HUES6 (cell line): ENCODE data around the gene MDFI.

ENCODE experiments used
- H3K27ac ChIP-seq: 2 replicates; pipeline ENCODE4 v1.7.0; 2013; ENCODE audit warnings: low read depth, mild to moderate bottlenecking, low read length, inconsistent platforms
- H3K27me3 ChIP-seq: 2 replicates; pipeline ENCODE4 v1.6.1; 2013; ENCODE audit warnings: low read length; ENCODE audit not compliant: control insufficient read depth, insufficient read depth
- H3K36me3 ChIP-seq: 2 replicates; pipeline ENCODE4 v1.6.1; 2013; ENCODE audit warnings: low read length; ENCODE audit not compliant: control insufficient read depth, insufficient read depth
- H3K4me1 ChIP-seq: 2 replicates; pipeline ENCODE4 v1.6.1; 2013; ENCODE audit warnings: low read length; ENCODE audit not compliant: control insufficient read depth, insufficient read depth
- H3K4me3 ChIP-seq: 2 replicates; pipeline ENCODE4 v1.5.1; 2013; ENCODE audit warnings: low read depth, low read length
- H3K9ac ChIP-seq: one replicate; pipeline ENCODE4 v1.6.1; 2013; ENCODE audit warnings: mild to moderate bottlenecking, low read length
- H3K9me3 ChIP-seq: 2 replicates; pipeline ENCODE4 v1.6.1; 2013; ENCODE audit warnings: low read depth, low read length; ENCODE audit not compliant: control insufficient read depth, insufficient read depth

The MDFI gene

GRCh38 chr6:41692080-41692675 lies 53.9 kb downstream of the MDFI start:
- Histone ChIP-seq H3K27ac (no peak overlapping the region), H3K27me3 (no peaks in the 10 kb centered on the region), H3K4me3 (no peak overlapping the region), H3K4me1 (peaks cover 17% of the 10 kb centered on the region), H3K9ac (no peak overlapping the region), H3K9me3 (no peaks in the 10 kb centered on the region), H3K36me3 (no peaks in the 10 kb centered on the region)

GRCh38 chr6:41692730-41693129 lies 54.5 kb downstream of the MDFI start:
- no peak overlapping the region for H3K9ac ChIP-seq
- H3K27me3 ChIP-seq = no peaks in the 10 kb centered on the region
- H3K9me3 ChIP-seq = no peaks in the 10 kb centered on the region
- H3K4me1 ChIP-seq = peaks cover 12% of the 10 kb centered on the region
- no peak overlapping the region for H3K27ac ChIP-seq
- no peak overlapping the region for H3K4me3 ChIP-seq
- H3K36me3 ChIP-seq = no peaks in the 10 kb centered on the region

- Histone ChIP-seq H3K9ac (no peak overlapping the region), H3K27me3 (no peaks in the 10 kb centered on the region), H3K4me3 (no peak overlapping the region), H3K9me3 (no peaks in the 10 kb centered on the region), H3K4me1 (peaks cover 5% of the 10 kb centered on the region; the same call in 1 of the 2 replicates), H3K36me3 (no peaks in the 10 kb centered on the region), H3K27ac (no peak overlapping the region)
Measured at GRCh38 chr6:41693281-41694240, 55.3 kb downstream of the MDFI start.

- no peak overlapping the region for H3K4me3 ChIP-seq
- no peaks in the 10 kb centered on the region for H3K9me3 ChIP-seq
- H3K27me3 ChIP-seq = no peaks in the 10 kb centered on the region
- no peak overlapping the region for H3K27ac ChIP-seq
- H3K4me1 ChIP-seq = peaks cover 5% of the 10 kb centered on the region; the same call in 1 of the 2 replicates
- H3K36me3 ChIP-seq = no peaks in the 10 kb centered on the region
- no peak overlapping the region for H3K9ac ChIP-seq
Measured at GRCh38 chr6:41694815-41695526, 56.7 kb downstream of the MDFI start.

GRCh38 chr6:41695825-41696224 lies 57.6 kb downstream of the MDFI start:
- H3K9ac ChIP-seq = no peak overlapping the region
- no peaks in the 10 kb centered on the region for H3K27me3 ChIP-seq
- no peaks in the 10 kb centered on the region for H3K9me3 ChIP-seq
- H3K4me3 ChIP-seq = no peak overlapping the region
- H3K4me1 ChIP-seq = peaks cover 11% of the 10 kb centered on the region
- H3K27ac ChIP-seq = no peak overlapping the region
- H3K36me3 ChIP-seq = no peaks in the 10 kb centered on the region

GRCh38 chr6:41696788-41697187 lies 58.5 kb downstream of the MDFI start:
- no peak overlapping the region for H3K27ac ChIP-seq
- H3K36me3 ChIP-seq = no peaks in the 10 kb centered on the region
- no peak overlapping the region for H3K9ac ChIP-seq
- H3K4me1 ChIP-seq = peaks cover 16% of the 10 kb centered on the region
- H3K9me3 ChIP-seq = no peaks in the 10 kb centered on the region
- no peaks in the 10 kb centered on the region for H3K27me3 ChIP-seq
- H3K4me3 ChIP-seq = no peak overlapping the region

- Histone ChIP-seq H3K36me3 (no peaks in the 10 kb centered on the region), H3K4me3 (no peak overlapping the region), H3K27me3 (no peaks in the 10 kb centered on the region), H3K27ac (no peak overlapping the region), H3K9ac (no peak overlapping the region), H3K4me1 (peaks cover 16% of the 10 kb centered on the region), H3K9me3 (no peaks in the 10 kb centered on the region)
Measured at GRCh38 chr6:41697861-41698781, 59.9 kb downstream of the MDFI start.

- Histone ChIP-seq H3K4me3 (no peak overlapping the region), H3K27ac (no peak overlapping the region), H3K4me1 (peaks cover 16% of the 10 kb centered on the region), H3K9ac (no peak overlapping the region), H3K9me3 (no peaks in the 10 kb centered on the region), H3K36me3 (no peaks in the 10 kb centered on the region), H3K27me3 (no peaks in the 10 kb centered on the region)
Measured at GRCh38 chr6:41699063-41699462, 60.8 kb downstream of the MDFI start.

GRCh38 chr6:41700463-41701347 lies 62.4 kb downstream of the MDFI start:
- Histone ChIP-seq H3K27ac (no peak overlapping the region), H3K36me3 (no peaks in the 10 kb centered on the region), H3K9me3 (no peaks in the 10 kb centered on the region), H3K27me3 (no peaks in the 10 kb centered on the region), H3K9ac (no peak overlapping the region), H3K4me1 (peaks cover 16% of the 10 kb centered on the region), H3K4me3 (peak overlapping the region; percentile 12; the same call in 1 of the 2 replicates)
